Non-pigmented ciliary epithelial cell (primary cell): ENCODE results near the gene SUPT6H.

Source experiments
- DNase-seq: peaks from one replicate; pipeline ENCODE4 v3.0.0-alpha.2; 2010; ENCODE audit warnings: low read depth

Gene SUPT6H

GRCh38 chr17:28751600-28752366, 89.8 kb downstream of the SUPT6H start:
- no peak for DNase-seq
